Stomach (tissue), 4 donors: ENCODE data around the gene ASB8.

Source experiments
- EP300 ChIP-seq: sonication (generic); formaldehyde crosslinking; IDR thresholded peaks from one replicate; pipeline ENCODE4 v1.6.1; 2017; ENCODE audit warnings: antibody characterized with exemption
- POLR2A ChIP-seq, 4 donors: fragments of 450-650 bp; IDR thresholded peaks; one replicate each; pipeline ENCODE4 v1.6.1; 2016; ENCODE audit warnings: antibody characterized with exemption in 4 of 4, control low read depth in 2 of 4, mild to moderate bottlenecking in 1 of 4, moderate library complexity in 1 of 4
- POLR2AphosphoS5 ChIP-seq, 3 donors: sonication (generic); formaldehyde crosslinking; IDR thresholded peaks; one replicate each; pipeline ENCODE4 v1.6.1; 2016; ENCODE audit warnings: antibody characterized with exemption in 3 of 3
- TF ChIP-seq, protein P1 (sequence below), 7 experiments: fragments of 450-650 bp in 4 of 7; fragments of 200-600 bp in 3 of 7; sonication (generic) in 3 of 7; IDR thresholded peaks; one replicate each; pipeline ENCODE4 v1.5.1; 2016 to 2019; ENCODE audit warnings: antibody characterized with exemption in 7 of 7, control low read depth in 2 of 7, mild to moderate bottlenecking in 1 of 7

DNA sequence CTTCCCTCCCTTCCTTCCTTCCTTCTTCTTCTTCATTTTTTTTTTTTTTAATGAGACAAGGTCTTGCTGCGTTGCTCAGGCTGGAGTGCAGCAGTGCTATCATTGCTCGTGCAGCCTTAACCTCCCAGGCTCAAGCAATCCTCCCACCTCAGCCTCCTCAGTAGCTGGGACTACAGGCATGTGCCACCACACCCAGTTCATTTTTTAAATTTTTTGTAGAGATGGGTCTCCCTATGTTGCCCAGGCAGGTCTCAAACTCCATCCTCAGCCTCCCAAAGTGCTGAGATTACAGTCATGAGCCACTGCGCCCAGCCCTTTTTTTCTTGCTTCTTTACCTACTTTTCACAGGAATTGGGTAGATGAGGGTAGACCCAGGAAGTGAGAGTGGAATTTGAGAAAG, 44.2 kb upstream of the ASB8 start:
- TF ChIP-seq, protein P1, sequence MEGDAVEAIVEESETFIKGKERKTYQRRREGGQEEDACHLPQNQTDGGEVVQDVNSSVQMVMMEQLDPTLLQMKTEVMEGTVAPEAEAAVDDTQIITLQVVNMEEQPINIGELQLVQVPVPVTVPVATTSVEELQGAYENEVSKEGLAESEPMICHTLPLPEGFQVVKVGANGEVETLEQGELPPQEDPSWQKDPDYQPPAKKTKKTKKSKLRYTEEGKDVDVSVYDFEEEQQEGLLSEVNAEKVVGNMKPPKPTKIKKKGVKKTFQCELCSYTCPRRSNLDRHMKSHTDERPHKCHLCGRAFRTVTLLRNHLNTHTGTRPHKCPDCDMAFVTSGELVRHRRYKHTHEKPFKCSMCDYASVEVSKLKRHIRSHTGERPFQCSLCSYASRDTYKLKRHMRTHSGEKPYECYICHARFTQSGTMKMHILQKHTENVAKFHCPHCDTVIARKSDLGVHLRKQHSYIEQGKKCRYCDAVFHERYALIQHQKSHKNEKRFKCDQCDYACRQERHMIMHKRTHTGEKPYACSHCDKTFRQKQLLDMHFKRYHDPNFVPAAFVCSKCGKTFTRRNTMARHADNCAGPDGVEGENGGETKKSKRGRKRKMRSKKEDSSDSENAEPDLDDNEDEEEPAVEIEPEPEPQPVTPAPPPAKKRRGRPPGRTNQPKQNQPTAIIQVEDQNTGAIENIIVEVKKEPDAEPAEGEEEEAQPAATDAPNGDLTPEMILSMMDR (IDR thresholded peaks at IDR 0.05): no peak
- TF ChIP-seq POLR2AphosphoS5 (IDR thresholded peaks at IDR 0.05): no peak
- no peak for TF ChIP-seq POLR2A (IDR thresholded peaks at IDR 0.05)
- TF ChIP-seq EP300: no peak
